UCSD-AML1 (cell line): ENCODE data around the gene ZFYVE27.

Experiments
- DNase-seq: peaks from one replicate; lab custom pipeline; 2025; ENCODE audit not compliant: unreplicated experiment; lab: John Stamatoyannopoulos, UW

Gene ZFYVE27

GRCh38 chr10:97714401-97715258, 22.3 kb upstream of the ZFYVE27 start:
- DNase-seq = peak; percentile 72

- DNase-seq = no peak
Observed at GRCh38 chr10:97715259-97715874, 21.6 kb upstream of the ZFYVE27 start.

- no peak for DNase-seq
Observed at GRCh38 chr10:97717627-97718026, 19.3 kb upstream of the ZFYVE27 start.

- no peak for DNase-seq
Observed at GRCh38 chr10:97718178-97718577, 18.8 kb upstream of the ZFYVE27 start.

GRCh38 chr10:97718659-97719142, 18.2 kb upstream of the ZFYVE27 start:
- no peak for DNase-seq

GRCh38 chr10:97719602-97720001, 17.3 kb upstream of the ZFYVE27 start:
- DNase-seq = no peak

- no peak for DNase-seq
Observed at GRCh38 chr10:97721871-97722780, 14.8 kb upstream of the ZFYVE27 start.

GRCh38 chr10:97723001-97723400, 13.9 kb upstream of the ZFYVE27 start:
- DNase-seq = no peak

GRCh38 chr10:97724341-97724941, 12.5 kb upstream of the ZFYVE27 start:
- DNase-seq = no peak

GRCh38 chr10:97726636-97727178, 10.2 kb upstream of the ZFYVE27 start:
- no peak for DNase-seq

- no peak for DNase-seq
Observed at GRCh38 chr10:97729014-97729413, 7.9 kb upstream of the ZFYVE27 start.

- peak; percentile 28 for DNase-seq
Observed at GRCh38 chr10:97731346-97732051, 5.4 kb upstream of the ZFYVE27 start.

- no peak for DNase-seq
Observed at GRCh38 chr10:97732052-97732359, 4.9 kb upstream of the ZFYVE27 start.

GRCh38 chr10:97733256-97733655, 3.7 kb upstream of the ZFYVE27 start:
- DNase-seq = no peak

- no peak for DNase-seq
Observed at GRCh38 chr10:97734021-97734420, 2.9 kb upstream of the ZFYVE27 start.

GRCh38 chr10:97736403-97736901, 476 bp upstream of the ZFYVE27 start:
- no peak for DNase-seq

GRCh38 chr10:97737770-97738265, 890 bp downstream of the ZFYVE27 start:
- no peak for DNase-seq

- no peak for DNase-seq
Observed at GRCh38 chr10:97738616-97739015, 1.7 kb downstream of the ZFYVE27 start.

- no peak for DNase-seq
Observed at GRCh38 chr10:97740613-97741012, 3.7 kb downstream of the ZFYVE27 start.
